Endothelial cell of umbilical vein (primary cell): ENCODE data around the gene KCTD16. TPM values are rescaled to one million over a fixed set of nuclear protein-coding genes. Genes with fewer than 3 reads are reported as not detected.

Experiments used
- BruUV-seq: library from RNA; stranded (reverse); fragments of 400-500 nt; replicated peaks from 2 replicates; lab custom pipeline; 2021; lab: Mats Ljungman, UMichigan
- CTCF ChIA-PET: fragments of 300-600, 350-600 bp; sonication (Branson Sonifier 250); formaldehyde crosslinking; loops from one replicate; lab custom pipeline; 2021; ENCODE audit warnings: antibody characterized with exemption, inconsistent platforms; lab: Charles Lee
- POLR2A ChIA-PET: fragments of 300-600, 350-600 bp; sonication (Branson Sonifier 250); formaldehyde crosslinking; loops from one replicate; lab custom pipeline; 2021; ENCODE audit warnings: antibody characterized with exemption, inconsistent platforms; lab: Charles Lee
- DNase-seq: peaks from one replicate; pipeline ENCODE4 v3.0.0-alpha.2; 2011; ENCODE audit warnings: low read depth, low spot score
- FAIRE-seq: peaks from 2 replicates; lab custom pipeline; 2011; peaks lifted over from hg19 to GRCh38; lab: Jason Lieb, UNC
- H2AFZ ChIP-seq: 2 replicates; pipeline ENCODE4 v1.6.0; 2012; ENCODE audit warnings: low read depth, low read length, control low read depth, inconsistent platforms
- H3K27ac ChIP-seq: 2 replicates; pipeline ENCODE4 v1.5.1; 2011; ENCODE audit warnings: low read depth, mild to moderate bottlenecking, control low read depth, low read length, moderate library complexity; ENCODE audit not compliant: insufficient read depth
- H3K27me3 ChIP-seq, 2 experiments: 2 replicates each; pipeline versions ENCODE4 v1.6.0 to v1.6.1; 2011; ENCODE audit warnings: low read length in 2 of 2, mixed read lengths in 1 of 2; ENCODE audit not compliant: control insufficient read depth in 2 of 2, insufficient read depth in 2 of 2
- H3K36me3 ChIP-seq, 2 experiments: 2 replicates in 1 of 2; 3 replicates in 1 of 2; pipeline ENCODE4 v1.5.1; 2011; ENCODE audit warnings: low read length in 2 of 2, mild to moderate bottlenecking in 1 of 2, moderate library complexity in 1 of 2; ENCODE audit not compliant: control insufficient read depth in 2 of 2, insufficient read depth in 2 of 2; ENCODE audit errors: extremely low read depth in 1 of 2
- H3K4me1 ChIP-seq: 3 replicates; pipeline ENCODE4 v1.5.1; 2011; ENCODE audit warnings: mild to moderate bottlenecking, low read length; ENCODE audit not compliant: control insufficient read depth, insufficient read depth; ENCODE audit errors: extremely low read depth
- H3K4me2 ChIP-seq: 2 replicates; pipeline ENCODE4 v1.6.1; 2011; ENCODE audit warnings: low read length, control low read depth, mixed read lengths; ENCODE audit not compliant: insufficient read depth
- H3K4me3 ChIP-seq, 3 experiments: fragments of 200-600 bp in 1 of 3; sonication (generic), shearing (Covaris generic) in 1 of 3; replicated peaks in 1 of 3; 2 replicates each; pipeline ENCODE4 v1.5.1; 2011 to 2016; ENCODE audit warnings: control low read depth in 3 of 3, low read length in 3 of 3, mild to moderate bottlenecking in 2 of 3, inconsistent platforms in 1 of 3, low read depth in 1 of 3, moderate library complexity in 1 of 3; ENCODE audit not compliant: insufficient read depth in 1 of 3
- H3K79me2 ChIP-seq: 2 replicates; pipeline ENCODE4 v1.6.0; 2012; ENCODE audit warnings: low read length, inconsistent platforms; ENCODE audit not compliant: control insufficient read depth, insufficient read depth
- H3K9ac ChIP-seq: replicated peaks from 2 replicates; pipeline ENCODE3; 2011; ENCODE audit warnings: low read length, control low read depth; ENCODE audit not compliant: insufficient read depth; ENCODE audit errors: extremely low read depth
- H3K9me1 ChIP-seq: replicated peaks from 3 replicates; pipeline ENCODE4 v1.6.0; 2011; ENCODE audit warnings: mild to moderate bottlenecking, low read length; ENCODE audit not compliant: control insufficient read depth, insufficient read depth; ENCODE audit errors: extremely low read depth
- H3K9me3 ChIP-seq: replicated peaks from 2 replicates; pipeline ENCODE4 v1.5.1; 2012; ENCODE audit warnings: low read length, inconsistent platforms; ENCODE audit not compliant: control insufficient read depth, insufficient read depth
- H4K20me1 ChIP-seq: replicated peaks from 2 replicates; pipeline ENCODE3; 2011; ENCODE audit warnings: mild to moderate bottlenecking, low read length; ENCODE audit not compliant: control insufficient read depth, insufficient read depth; ENCODE audit errors: extremely low read depth
- CTCF ChIP-seq, 2 donors: IDR thresholded peaks; 1 replicate in 1 of 2; 2 replicates in 1 of 2; pipeline ENCODE4 v1.5.1; 2011; ENCODE audit warnings: low read length in 2 of 2, mild to moderate bottlenecking in 2 of 2, moderate library complexity in 2 of 2, control low read depth in 1 of 2, inconsistent platforms in 1 of 2, low read depth in 1 of 2; ENCODE audit not compliant: insufficient read depth in 1 of 2; ENCODE audit errors: extremely low read depth in 1 of 2
- EZH2 ChIP-seq: IDR thresholded peaks from 2 replicates; pipeline ENCODE4 v1.6.1; 2012; ENCODE audit warnings: borderline replicate concordance, low read depth, mild to moderate bottlenecking, moderate library complexity, low read length, inconsistent platforms; ENCODE audit not compliant: severe bottlenecking
- FOS ChIP-seq: IDR thresholded peaks from 2 replicates; pipeline ENCODE4 v1.6.1; 2011; ENCODE audit warnings: mild to moderate bottlenecking, low read length, moderate library complexity, borderline replicate concordance; ENCODE audit not compliant: insufficient read depth
- GATA2 ChIP-seq: IDR thresholded peaks from 2 replicates; pipeline ENCODE4 v1.7.0; 2011; ENCODE audit warnings: low read depth, mild to moderate bottlenecking, moderate library complexity, mixed read lengths, low read length; ENCODE audit not compliant: insufficient read length, insufficient read depth
- JUN ChIP-seq: IDR thresholded peaks from 2 replicates; pipeline ENCODE4 v1.6.1; 2011; ENCODE audit warnings: borderline replicate concordance, low read depth; ENCODE audit not compliant: insufficient read length, insufficient read depth
- MYC ChIP-seq: IDR thresholded peaks from one replicate; pipeline ENCODE4 v1.6.1; 2011; ENCODE audit warnings: mild to moderate bottlenecking, low read depth, low read length
- POLR2A ChIP-seq: IDR thresholded peaks from 2 replicates; pipeline ENCODE4 v1.6.1; 2012; ENCODE audit warnings: low read depth, mild to moderate bottlenecking, control low read depth, low read length
- POLR2AphosphoS5 ChIP-seq: IDR thresholded peaks from 2 replicates; pipeline ENCODE4 v1.6.1; 2012; ENCODE audit warnings: low read depth, mild to moderate bottlenecking, control low read depth, low read length, moderate library complexity; ENCODE audit not compliant: insufficient read depth
- dilution Hi-C: fragments of 300-500 bp; cut with MboI; formaldehyde crosslinking; loops from one replicate; pipeline ENCODE4 v1.15.0; 2019; ENCODE audit warnings: low sequenced_read_pairs; ENCODE audit not compliant: extremely low pct_ligation_motif_present
- intact Hi-C: fragments of 100-400 bp; cut with micrococcal nuclease; formaldehyde crosslinking; loops from one replicate; pipeline ENCODE4 v1.10.0; 2022
- polyA plus RNA-seq, 4 experiments: library from polyadenylated mRNA; depleted of rRNA in 3 of 4; stranded (reverse) in 3 of 4; unstranded in 1 of 4; fragments of >200 nt; gene quantifications; 2 replicates each; pipeline versions ENCODE4 v1.2.1 to v1.2.3, GENCODE V29; 2011 to 2012; ENCODE audit warnings: missing spikeins in 1 of 4
- total RNA-seq: library from RNA; stranded (reverse); gene quantifications from 2 replicates; pipeline ENCODE4 v1.2.3, GENCODE V29; 2021
- TF ChIP-seq, protein P1 (sequence below): IDR thresholded peaks from 2 replicates; pipeline ENCODE4 v1.6.1; 2011; ENCODE audit not compliant: insufficient read depth, insufficient read length

Gene KCTD16
- total and polyA plus RNA-seq, 2 donors (not counting 3 experiments of a cell fraction or from before 2014, with no cell fraction given) = 0.21 to 0.49 TPM

DNA sequence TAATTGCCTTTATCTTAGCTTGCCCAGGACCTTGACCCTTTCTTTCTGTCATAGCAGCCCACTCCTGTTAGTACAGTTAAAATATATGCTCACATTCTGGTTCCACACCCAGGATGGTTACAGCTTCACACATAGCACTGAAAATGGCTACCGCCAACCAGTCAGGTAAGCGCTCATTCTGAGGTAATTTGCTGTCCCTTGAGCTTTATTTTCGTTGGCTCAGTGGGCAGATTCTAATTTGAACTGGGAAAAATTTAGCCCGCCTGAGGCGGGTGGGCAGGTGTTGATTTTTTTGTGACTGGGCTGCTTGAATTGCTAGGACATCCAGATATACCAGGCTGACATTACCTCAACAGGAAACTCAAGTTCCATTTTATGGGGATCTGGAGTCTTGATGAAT lies 137.5 kb downstream of the KCTD16 start:
- Histone ChIP-seq H3K9me3 (no peaks in the 10 kb centered on the region), H2AFZ (no peak overlapping the region), H3K9ac (no peak overlapping the region), H3K27ac (no peak overlapping the region), H3K27me3 (no peaks in the 10 kb centered on the region), H4K20me1 (no peaks in the 10 kb centered on the region), H3K4me2 (no peak overlapping the region), H3K36me3 (no peaks in the 10 kb centered on the region), H3K9me1 (no peaks in the 10 kb centered on the region), H3K4me1 (no peaks in the 10 kb centered on the region), H3K79me2 (no peaks in the 10 kb centered on the region), H3K4me3 (no peak overlapping the region)
- TF ChIP-seq, protein P1, sequence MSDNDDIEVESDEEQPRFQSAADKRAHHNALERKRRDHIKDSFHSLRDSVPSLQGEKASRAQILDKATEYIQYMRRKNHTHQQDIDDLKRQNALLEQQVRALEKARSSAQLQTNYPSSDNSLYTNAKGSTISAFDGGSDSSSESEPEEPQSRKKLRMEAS = no peak
- TF ChIP-seq FOS = no peak
- no peak for TF ChIP-seq MYC
- TF ChIP-seq POLR2A = no peak
- no peak for TF ChIP-seq CTCF (IDR thresholded peaks at IDR 0.05; ENCODE audit: extremely low read depth in 1 of 2, insufficient read depth in 1 of 2, low read depth in 1 of 2, low read length in 2 of 2)
- no peak for TF ChIP-seq POLR2AphosphoS5
- TF ChIP-seq EZH2 = no peak
- TF ChIP-seq JUN = no peak
- TF ChIP-seq GATA2 = no peak
- ChIA-PET CTCF (no interaction called here), POLR2A (no interaction called here)
- FAIRE-seq (no peak), DNase-seq (no peak)
- intact Hi-C loops (no loop called here), dilution Hi-C loops (no loop called here)
- no TSS peak for BruUV-seq
